K562 (cell line): ENCODE results near the gene MPC1. TPM values are rescaled to one million over a fixed set of nuclear protein-coding genes. Genes with fewer than 3 reads are reported as not detected.

Experiments
- ARNT ChIP-seq, 2 experiments: fragments of 450-650 bp; IDR thresholded peaks; 2 replicates each; pipeline ENCODE4 v1.6.1; 2016; ENCODE audit warnings: mild to moderate bottlenecking in 1 of 2
- BRD4 ChIP-seq: fragments of 200-600 bp; sonication (generic); IDR thresholded peaks from 2 replicates; pipeline ENCODE4 v1.6.1; 2017; ENCODE audit warnings: inconsistent platforms
- CBFB ChIP-seq: sonication (generic); formaldehyde crosslinking; IDR thresholded peaks from 2 replicates; pipeline ENCODE4 v1.4.0; 2020; ENCODE audit warnings: mild to moderate bottlenecking, missing genetic modification reagents
- CREB1 ChIP-seq, 2 experiments: sonication (generic) in 1 of 2; formaldehyde crosslinking in 1 of 2; IDR thresholded peaks; 2 replicates each; pipeline versions ENCODE4 v1.6.1 to v1.8.0; 2012 to 2022; ENCODE audit warnings: inconsistent platforms in 1 of 2, mild to moderate bottlenecking in 1 of 2, missing genetic modification reagents in 1 of 2, moderate library complexity in 1 of 2
- CTBP1 ChIP-seq: fragments of 450-650 bp; IDR thresholded peaks from 2 replicates; pipeline ENCODE4 v1.6.1; 2016; ENCODE audit warnings: borderline replicate concordance
- FOXJ2 ChIP-seq: fragments of 200-800 bp; sonication (Bioruptor generic); IDR thresholded peaks from 2 replicates; pipeline ENCODE4 v1.6.1; 2016; ENCODE audit warnings: missing genetic modification characterization, missing compliant biosample characterization
- FOXK1 ChIP-seq: sonication (generic); formaldehyde crosslinking; IDR thresholded peaks from 2 replicates; pipeline ENCODE4 v1.8.0; 2022; ENCODE audit warnings: missing genetic modification reagents, mild to moderate bottlenecking, borderline replicate concordance
- GATAD2B ChIP-seq: fragments of 450-650 bp; IDR thresholded peaks from 2 replicates; pipeline ENCODE4 v1.6.1; 2017; ENCODE audit warnings: mild to moderate bottlenecking, borderline replicate concordance
- GMEB1 ChIP-seq: fragments of 250-450 bp; sonication (Bioruptor Pico); IDR thresholded peaks from 2 replicates; pipeline ENCODE4 v1.4.0; 2020; ENCODE audit warnings: mild to moderate bottlenecking
- GTF2F1 ChIP-seq: IDR thresholded peaks from 2 replicates; pipeline ENCODE4 v1.6.1; 2011; ENCODE audit warnings: low read depth, low read length, improper control_type of control experiment
- LARP7 ChIP-seq: fragments of 450-650 bp; IDR thresholded peaks from 2 replicates; pipeline ENCODE4 v1.6.1; 2016
- MYNN ChIP-seq, 2 experiments: sonication (generic); formaldehyde crosslinking in 1 of 2; IDR thresholded peaks; 2 replicates each; pipeline versions ENCODE4 v1.5.0 to v1.6.1; 2016 to 2020; ENCODE audit warnings: antibody characterized with exemption in 1 of 2, missing genetic modification reagents in 1 of 2
- NR1H2 ChIP-seq: sonication (generic); formaldehyde crosslinking; IDR thresholded peaks from 2 replicates; pipeline ENCODE4 v1.4.0; 2020; ENCODE audit warnings: mild to moderate bottlenecking, missing genetic modification reagents
- PHF8 ChIP-seq: fragments of 200-600 bp; sonication (generic); IDR thresholded peaks from 2 replicates; pipeline ENCODE4 v1.6.1; 2012; ENCODE audit warnings: mixed run types, mild to moderate bottlenecking, inconsistent platforms, low read length, moderate library complexity, borderline replicate concordance
- PML ChIP-seq: IDR thresholded peaks from 2 replicates; pipeline ENCODE4 v1.6.1; 2012; ENCODE audit warnings: low read length, inconsistent platforms
- POLR2G ChIP-seq: fragments of 200-400 bp; formaldehyde crosslinking; IDR thresholded peaks from 2 replicates; pipeline ENCODE4 v1.6.1; 2017; ENCODE audit warnings: low read depth, mild to moderate bottlenecking, antibody characterized with exemption, low read length, moderate library complexity
- PRDM10 ChIP-seq: fragments of 450-650 bp; IDR thresholded peaks from 2 replicates; pipeline ENCODE4 v1.6.1; 2018; ENCODE audit not compliant: partially characterized antibody
- SAFB2 ChIP-seq: fragments of 200-400 bp; formaldehyde crosslinking; IDR thresholded peaks from 2 replicates; pipeline ENCODE4 v1.6.1; 2018; ENCODE audit warnings: borderline replicate concordance, low read length, low read depth, moderate library complexity; ENCODE audit not compliant: severe bottlenecking
- SAP30 ChIP-seq: fragments of 200-600 bp; sonication (generic); IDR thresholded peaks from 2 replicates; pipeline ENCODE4 v1.6.1; 2012; ENCODE audit warnings: borderline replicate concordance, low read depth, mild to moderate bottlenecking, moderate library complexity, low read length, control low read depth, inconsistent platforms; ENCODE audit not compliant: insufficient read depth, poor library complexity, severe bottlenecking
- TAF15 ChIP-seq: fragments of 200-400 bp; formaldehyde crosslinking; IDR thresholded peaks from 2 replicates; pipeline ENCODE4 v1.6.1; 2017; ENCODE audit warnings: mild to moderate bottlenecking, low read depth, low read length, moderate library complexity
- ZBTB7A ChIP-seq: IDR thresholded peaks from 2 replicates; pipeline ENCODE4 v1.6.1; 2011; ENCODE audit warnings: low read depth, mild to moderate bottlenecking, low read length, moderate library complexity, borderline replicate concordance; ENCODE audit not compliant: control insufficient read depth
- ZNF263 ChIP-seq: sonication (generic); formaldehyde crosslinking; IDR thresholded peaks from 2 replicates; pipeline ENCODE4 v1.8.0; 2022; ENCODE audit warnings: mild to moderate bottlenecking, missing genetic modification reagents, borderline replicate concordance
- ZNF561 ChIP-seq: fragments of 450-650 bp; formaldehyde crosslinking; conservative IDR thresholded peaks from 2 replicates; pipeline ENCODE4 v1.4.0; 2020; ENCODE audit warnings: mild to moderate bottlenecking, moderate library complexity
- ZSCAN29 ChIP-seq: fragments of 450-650 bp; IDR thresholded peaks from 2 replicates; pipeline ENCODE4 v1.6.1; 2017
- polyA plus RNA-seq, 8 experiments: library from polyadenylated mRNA; depleted of rRNA in 4 of 8; stranded (reverse) in 5 of 8; unstranded in 3 of 8; fragments of >200 nt; fragmentation: Nextera tagmentation in 2 of 8; fragmentation: Illumina TruSeq in 1 of 8; extraction: Ambion mirVana in 2 of 8; extraction: Trizol in 1 of 8; gene quantifications; 2 replicates each; pipeline versions ENCODE4 v1.2.1 to v1.2.3, GENCODE V29; 2011 to 2014; ENCODE audit warnings: inconsistent platforms in 1 of 8, missing spikeins in 1 of 8
- total RNA-seq, 7 experiments: library from RNA; depleted of rRNA in 6 of 7; stranded (reverse); fragments of >200 nt in 6 of 7; fragmentation: Illumina TruSeq in 2 of 7; extraction: Trizol in 2 of 7; gene quantifications; 2 replicates each; pipeline versions ENCODE4 v1.2.1 to v1.2.3, GENCODE V29; 2011 to 2021; ENCODE audit warnings: low replicate concordance in 1 of 7

Gene MPC1
- total and polyA plus RNA-seq, 9 of the 15 experiments (the other 6 are each of a cell fraction or from before 2014, with no cell fraction given): 78.6 to 185 (median 138) TPM

- TF ChIP-seq SAFB2 (no peak), PHF8 (no peak), ZBTB7A (no peak), LARP7 (no peak), ZSCAN29 (peak; percentile 83), CTBP1 (peak; percentile 95), PML (no peak), FOXJ2 (tag) (no peak), ZNF263 (no peak), ZNF561 (no peak), POLR2G (peak; percentile 45; the same call in 1 of the 2 replicates), ARNT (IDR thresholded peaks at IDR 0.05) (no peak), GMEB1 (CRISPR knock-in tag) (no peak), SAP30 (peak; percentile 71), MYNN (IDR thresholded peaks at IDR 0.05) (peak; percentile 36; the same call in 1 of the 2 replicates), MYNN (CRISPR knock-in tag; IDR thresholded peaks at IDR 0.05) (no peak), GTF2F1 (no peak), FOXK1 (CRISPR knock-in tag) (no peak), TAF15 (no peak), PRDM10 (peak; percentile 11), GATAD2B (no peak), NR1H2 (CRISPR knock-in tag) (no peak), CREB1 (IDR thresholded peaks at IDR 0.05) (peak; percentile 44), CREB1 (CRISPR knock-in tag; IDR thresholded peaks at IDR 0.05) (peak; percentile 55; the same call in 1 of the 2 replicates), BRD4 (no peak), CBFB (peak; percentile 17; the same call in 1 of the 2 replicates)
Observed at GRCh38 chr6:166381733-166382499, 824 bp downstream of the MPC1 start (continued).
